Caco-2 (cell line): ENCODE measurements around the gene ALDH4A1. TPM values are rescaled to one million over a fixed set of nuclear protein-coding genes. Genes with fewer than 3 reads are reported as not detected.

ENCODE experiments used
- BruUV-seq: library from RNA; stranded (reverse); fragments of 400-500 nt; replicated peaks from 2 replicates; lab custom pipeline; 2021; lab: Mats Ljungman, UMichigan
- CTCF ChIA-PET: fragments of 300-600 bp; sonication (Branson Sonifier 250); formaldehyde crosslinking; loops from one replicate; lab custom pipeline; 2022; ENCODE audit warnings: antibody characterized with exemption; lab: Charles Lee
- POLR2A ChIA-PET: fragments of 300-600 bp; sonication (Branson Sonifier 250); formaldehyde crosslinking; loops from one replicate; lab custom pipeline; 2022; ENCODE audit warnings: antibody characterized with exemption; lab: Charles Lee
- DNase-seq, 2 experiments: peaks; one replicate each; pipeline versions ENCODE4 v3.0.0 to v3.0.0-alpha.2; 2020 to 2022
- H3K27me3 ChIP-seq: replicated peaks from 2 replicates; pipeline ENCODE4 v1.6.0; 2011; ENCODE audit warnings: low read length; ENCODE audit not compliant: control insufficient read depth, insufficient read depth
- H3K36me3 ChIP-seq: 2 replicates; pipeline ENCODE4 v1.5.1; 2011; ENCODE audit warnings: low read length; ENCODE audit not compliant: control insufficient read depth, insufficient read depth
- H3K4me1 ChIP-seq: fragments of 250-450 bp; sonication (Bioruptor Pico); 2 replicates; pipeline ENCODE4 v1.5.1; 2020; ENCODE audit warnings: mild to moderate bottlenecking
- H3K4me3 ChIP-seq: 2 replicates; pipeline ENCODE4 v1.5.1; 2011; ENCODE audit warnings: low read depth, mild to moderate bottlenecking, control low read depth, low read length
- H3K9me3 ChIP-seq: fragments of 250-450 bp; sonication (Bioruptor Pico); 2 replicates; pipeline ENCODE4 v1.5.1; 2020; ENCODE audit warnings: mild to moderate bottlenecking, moderate library complexity
- H3K27ac Mint-ChIP-seq: one replicate; pipeline ENCODE4 v1.8.0; 2022; ENCODE audit warnings: mixed read lengths; ENCODE audit not compliant: unreplicated experiment
- H3K27me3 Mint-ChIP-seq: one replicate; pipeline ENCODE4 v1.8.0; 2022; ENCODE audit warnings: mixed read lengths; ENCODE audit not compliant: insufficient read depth, unreplicated experiment
- H3K36me3 Mint-ChIP-seq: one replicate; pipeline ENCODE4 v1.8.0; 2022; ENCODE audit warnings: mild to moderate bottlenecking, mixed read lengths; ENCODE audit not compliant: insufficient read depth, unreplicated experiment
- H3K4me1 Mint-ChIP-seq: one replicate; pipeline ENCODE4 v1.8.0; 2022; ENCODE audit warnings: low read depth, mixed read lengths; ENCODE audit not compliant: unreplicated experiment
- H3K4me3 Mint-ChIP-seq: one replicate; pipeline ENCODE4 v1.8.0; 2022; ENCODE audit warnings: mild to moderate bottlenecking, moderate library complexity, mixed read lengths; ENCODE audit not compliant: unreplicated experiment
- H3K9me3 Mint-ChIP-seq: one replicate; pipeline ENCODE4 v1.8.0; 2022; ENCODE audit warnings: mixed read lengths; ENCODE audit not compliant: unreplicated experiment
- CTCF ChIP-seq, 2 experiments: fragments of 200-600 bp in 1 of 2; IDR thresholded peaks; 1 replicate in 1 of 2; 2 replicates in 1 of 2; pipeline versions ENCODE4 v1.5.1 to v1.8.0; 2011 to 2022; ENCODE audit warnings: antibody characterized with exemption in 1 of 2, control low read depth in 1 of 2, inconsistent platforms in 1 of 2, low read depth in 1 of 2, low read length in 1 of 2, mild to moderate bottlenecking in 1 of 2, moderate library complexity in 1 of 2; ENCODE audit not compliant: insufficient read depth in 1 of 2, severe bottlenecking in 1 of 2, unreplicated experiment in 1 of 2
- intact Hi-C: fragments of 100-400 bp; cut with micrococcal nuclease; formaldehyde crosslinking; loops from one replicate; pipeline ENCODE4 v1.10.0; 2022; ENCODE audit not compliant: unreplicated experiment
- total RNA-seq: library from RNA; stranded (reverse); gene quantifications from 2 replicates; pipeline ENCODE4 v1.2.3, GENCODE V29; 2022

The ALDH4A1 gene
- total RNA-seq, 1 experiment from 2014 or later, result 18.0 TPM

DNA sequence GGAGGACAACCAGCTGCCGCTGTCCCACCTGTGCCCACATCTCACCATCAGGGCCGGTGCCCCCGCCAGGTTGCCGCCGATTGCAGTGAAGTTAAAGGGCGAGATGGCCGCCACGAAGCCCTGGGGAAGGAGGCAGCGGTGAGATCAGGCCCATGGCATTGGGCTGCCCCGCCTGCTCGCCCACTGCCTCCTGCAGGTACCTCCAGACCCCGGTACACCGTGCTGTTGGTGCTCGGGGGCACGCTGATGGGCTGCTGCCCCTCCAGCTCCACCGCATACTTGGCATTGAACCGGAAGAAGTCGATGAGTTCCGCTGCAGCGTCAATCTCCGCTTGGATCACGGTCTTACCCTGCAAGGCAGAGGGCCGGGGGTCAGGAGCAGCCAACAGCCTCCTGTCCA is 19.3 kb downstream of the ALDH4A1 start:
- DNase-seq, result no peak
- no peak for TF ChIP-seq CTCF (IDR thresholded peaks at IDR 0.05; ENCODE audit: insufficient read depth in 1 of 2, low read depth in 1 of 2, low read length in 1 of 2, severe bottlenecking in 1 of 2, unreplicated experiment in 1 of 2)
- no peaks in the 10 kb centered on the region for H3K4me1 Mint-ChIP-seq
- no peaks in the 10 kb centered on the region for H3K36me3 ChIP-seq
- no peaks in the 10 kb centered on the region for H3K27me3 Mint-ChIP-seq
- POLR2A ChIA-PET, result no interaction called here
- CTCF ChIA-PET, result interaction anchor here (1.4 kb wide), 1 partner anchor 82 kb away, joined by 3 read pairs; no protein-coding TSS in a partner anchor
- no peak overlapping the region for H3K4me3 ChIP-seq
- no peaks in the 10 kb centered on the region for H3K4me1 ChIP-seq
- H3K36me3 Mint-ChIP-seq, result no peaks in the 10 kb centered on the region
- H3K27me3 ChIP-seq, result no peaks in the 10 kb centered on the region
- no peak overlapping the region for H3K4me3 Mint-ChIP-seq
- H3K9me3 Mint-ChIP-seq, result no peaks in the 10 kb centered on the region
- intact Hi-C loops, result no loop called here
- no peaks in the 10 kb centered on the region for H3K9me3 ChIP-seq
- H3K27ac Mint-ChIP-seq, result no peak overlapping the region
- BruUV-seq, result no TSS peak

GRCh38 chr1:18882486-18882885 is 19.9 kb downstream of the ALDH4A1 start:
- Histone ChIP-seq H3K27me3 (no peaks in the 10 kb centered on the region), H3K4me1 (no peaks in the 10 kb centered on the region), H3K36me3 (no peaks in the 10 kb centered on the region), H3K4me3 (no peak overlapping the region), H3K9me3 (no peaks in the 10 kb centered on the region)
- Mint-ChIP-seq H3K9me3 (no peaks in the 10 kb centered on the region), H3K4me1 (no peaks in the 10 kb centered on the region), H3K27ac (no peak overlapping the region), H3K4me3 (no peak overlapping the region), H3K36me3 (no peaks in the 10 kb centered on the region), H3K27me3 (no peaks in the 10 kb centered on the region)
- ChIA-PET POLR2A (no interaction called here), CTCF (interaction anchor here (1.4 kb wide), 1 partner anchor 83 kb away, joined by 3 read pairs; no protein-coding TSS in a partner anchor)
- no peak for TF ChIP-seq CTCF (IDR thresholded peaks at IDR 0.05; ENCODE audit: insufficient read depth in 1 of 2, low read depth in 1 of 2, low read length in 1 of 2, severe bottlenecking in 1 of 2, unreplicated experiment in 1 of 2)
- DNase-seq, result no peak
- intact Hi-C loops, result no loop called here
- no TSS peak for BruUV-seq

DNA sequence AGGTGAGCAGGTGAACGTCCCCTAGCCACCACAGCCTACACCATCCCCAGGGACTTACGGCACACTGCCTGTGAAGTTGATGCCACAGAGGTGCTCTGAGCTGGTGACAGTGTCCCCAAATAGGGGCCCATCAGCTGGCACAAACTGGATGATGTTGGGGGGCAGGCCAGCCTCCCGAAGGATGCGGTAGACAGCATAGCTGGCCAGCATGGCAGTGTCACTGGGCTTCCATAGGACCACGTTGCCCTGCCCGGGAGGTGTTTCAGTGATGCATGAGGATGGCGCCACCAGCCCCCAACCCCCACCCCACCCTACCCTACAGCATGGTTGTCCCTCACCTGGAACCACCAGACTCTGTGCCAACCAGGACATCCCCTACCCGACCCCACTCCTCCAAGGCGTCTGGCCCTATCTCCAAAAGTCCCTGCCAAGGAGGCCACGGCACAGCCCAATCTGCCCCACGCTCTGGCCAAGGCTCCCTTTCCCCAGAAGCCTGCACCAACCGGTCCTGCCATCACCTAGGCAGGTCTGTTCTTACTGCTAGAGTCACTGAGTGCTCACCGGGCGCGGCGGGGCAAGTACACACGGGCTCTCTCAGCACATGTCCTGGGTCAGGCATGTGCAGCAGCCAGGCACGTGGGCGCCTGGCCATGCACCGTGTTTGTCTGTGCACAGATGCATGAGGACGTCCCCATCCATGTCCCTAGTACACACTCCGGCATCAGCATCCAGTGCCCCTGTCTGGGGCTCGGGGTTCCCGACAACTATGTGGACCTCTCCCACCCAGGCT is 20.5 kb downstream of the ALDH4A1 start:
- H3K27ac Mint-ChIP-seq, result peak overlapping the region; percentile 25
- H3K27me3 Mint-ChIP-seq, result no peaks in the 10 kb centered on the region
- H3K36me3 ChIP-seq, result no peaks in the 10 kb centered on the region
- no peaks in the 10 kb centered on the region for H3K9me3 Mint-ChIP-seq
- H3K4me1 ChIP-seq, result no peaks in the 10 kb centered on the region
- H3K27me3 ChIP-seq, result no peaks in the 10 kb centered on the region
- no peak for DNase-seq
- H3K4me1 Mint-ChIP-seq, result no peaks in the 10 kb centered on the region
- intact Hi-C loops, result no loop called here
- TF ChIP-seq CTCF (IDR thresholded peaks at IDR 0.05; ENCODE audit: insufficient read depth in 1 of 2, low read depth in 1 of 2, low read length in 1 of 2, severe bottlenecking in 1 of 2, unreplicated experiment in 1 of 2), result no peak
- ChIA-PET POLR2A (no interaction called here), CTCF (no interaction called here)
- no peaks in the 10 kb centered on the region for H3K36me3 Mint-ChIP-seq
- no TSS peak for BruUV-seq
- H3K4me3 Mint-ChIP-seq, result no peak overlapping the region
- no peak overlapping the region for H3K4me3 ChIP-seq
- no peaks in the 10 kb centered on the region for H3K9me3 ChIP-seq
